Erythroblast (primary cell): ENCODE measurements around the gene GCM1.

Source experiments
- GATA1 ChIP-seq: IDR thresholded peaks from 2 replicates; pipeline ENCODE4 v1.6.1; 2011; ENCODE audit warnings: low read depth, mild to moderate bottlenecking, control low read depth, low read length, moderate library complexity
- POLR2A ChIP-seq: IDR thresholded peaks from 2 replicates; pipeline ENCODE4 v1.6.1; 2011; ENCODE audit warnings: mild to moderate bottlenecking, low read length

DNA sequence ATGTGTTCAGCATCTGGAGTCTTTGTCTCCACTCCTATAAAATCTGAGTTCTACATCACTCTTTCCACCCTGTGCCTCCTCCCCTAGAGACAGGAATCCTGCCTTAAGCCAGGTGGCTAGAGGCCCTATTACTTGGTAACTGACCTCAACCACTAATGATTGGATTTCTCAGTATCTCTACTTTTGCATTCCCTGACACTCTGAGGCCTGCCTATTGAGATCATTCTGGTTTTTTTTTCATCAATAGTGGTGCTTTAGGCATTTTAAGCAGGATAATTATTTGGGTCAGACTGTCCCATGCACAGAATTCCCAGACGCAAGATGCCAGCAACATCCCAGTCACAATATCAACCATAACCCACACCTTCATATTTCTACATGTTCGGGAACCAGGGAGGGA, 3.9 kb upstream of the GCM1 start:
- TF ChIP-seq POLR2A (no peak), GATA1 (no peak)
